Measurements from ENCODE around the gene CLIC5.

GRCh38 chr6:45843848-45844521 is 171.7 kb downstream of the CLIC5 start:
- TF ChIP-seq, protein P1, sequence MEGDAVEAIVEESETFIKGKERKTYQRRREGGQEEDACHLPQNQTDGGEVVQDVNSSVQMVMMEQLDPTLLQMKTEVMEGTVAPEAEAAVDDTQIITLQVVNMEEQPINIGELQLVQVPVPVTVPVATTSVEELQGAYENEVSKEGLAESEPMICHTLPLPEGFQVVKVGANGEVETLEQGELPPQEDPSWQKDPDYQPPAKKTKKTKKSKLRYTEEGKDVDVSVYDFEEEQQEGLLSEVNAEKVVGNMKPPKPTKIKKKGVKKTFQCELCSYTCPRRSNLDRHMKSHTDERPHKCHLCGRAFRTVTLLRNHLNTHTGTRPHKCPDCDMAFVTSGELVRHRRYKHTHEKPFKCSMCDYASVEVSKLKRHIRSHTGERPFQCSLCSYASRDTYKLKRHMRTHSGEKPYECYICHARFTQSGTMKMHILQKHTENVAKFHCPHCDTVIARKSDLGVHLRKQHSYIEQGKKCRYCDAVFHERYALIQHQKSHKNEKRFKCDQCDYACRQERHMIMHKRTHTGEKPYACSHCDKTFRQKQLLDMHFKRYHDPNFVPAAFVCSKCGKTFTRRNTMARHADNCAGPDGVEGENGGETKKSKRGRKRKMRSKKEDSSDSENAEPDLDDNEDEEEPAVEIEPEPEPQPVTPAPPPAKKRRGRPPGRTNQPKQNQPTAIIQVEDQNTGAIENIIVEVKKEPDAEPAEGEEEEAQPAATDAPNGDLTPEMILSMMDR (IDR thresholded peaks at IDR 0.05 in 4 of 5, conservative IDR thresholded peaks at IDR 0.05 in 1 of 5): no peak
- TF ChIP-seq POLR2A (IDR thresholded peaks at IDR 0.05): no peak
